ENCODE results near the gene SMOC1.

The SMOC1 gene

DNA sequence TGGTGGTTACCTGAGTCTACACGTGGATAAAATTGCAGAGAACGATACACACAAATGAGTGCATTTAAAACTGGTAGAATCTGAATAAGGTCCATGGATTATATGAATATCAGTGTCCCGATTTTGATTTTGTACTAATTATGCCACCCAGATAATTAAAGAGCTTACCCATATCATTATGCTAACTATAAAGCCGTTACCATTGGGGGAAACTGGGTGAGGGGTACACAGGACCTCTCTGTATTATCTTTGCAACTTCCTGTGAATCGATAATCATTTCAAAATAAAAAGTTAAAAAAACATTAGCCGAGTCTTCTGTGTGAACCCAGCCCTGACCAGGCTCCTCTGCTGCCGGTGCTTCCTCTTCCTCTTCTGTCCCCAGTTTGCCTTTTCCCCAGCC is 107.1 kb downstream of the SMOC1 start:
- DNase-seq: no peak

DNA sequence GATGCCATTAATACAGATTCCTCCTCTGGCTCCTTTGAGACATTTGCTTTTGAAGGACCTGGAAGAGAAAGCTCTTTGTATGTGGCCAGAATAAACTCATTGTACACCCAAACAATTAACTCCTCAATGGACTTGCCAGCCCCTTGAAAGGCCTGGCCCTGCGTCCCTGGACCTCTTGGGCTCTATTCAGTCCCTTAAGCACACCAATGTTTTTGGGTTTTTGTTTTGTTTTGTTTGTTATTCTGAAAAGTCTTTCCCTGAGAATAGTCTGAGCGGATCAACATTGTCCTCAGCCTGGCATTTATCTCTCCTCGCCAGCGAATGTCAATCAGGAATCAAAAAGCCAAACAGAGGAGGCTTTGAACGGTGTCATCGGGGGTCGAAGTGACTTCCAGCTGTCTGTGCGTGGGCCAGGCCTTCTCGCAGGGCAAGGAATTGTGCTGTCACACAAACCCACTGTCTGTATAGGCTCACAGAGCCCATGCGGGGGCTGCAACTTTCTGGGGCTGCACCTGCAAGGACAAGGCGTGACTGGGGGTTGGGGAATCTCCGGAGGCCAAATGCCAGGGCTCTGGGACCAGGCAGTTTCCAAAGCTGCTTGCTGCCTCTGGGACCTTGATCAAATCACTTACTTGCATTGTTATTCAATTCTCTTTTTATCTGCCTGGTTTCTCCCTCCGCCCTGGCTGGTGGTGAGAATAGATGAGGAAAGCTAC is 108.3 kb downstream of the SMOC1 start:
- no peak for DNase-seq

DNA sequence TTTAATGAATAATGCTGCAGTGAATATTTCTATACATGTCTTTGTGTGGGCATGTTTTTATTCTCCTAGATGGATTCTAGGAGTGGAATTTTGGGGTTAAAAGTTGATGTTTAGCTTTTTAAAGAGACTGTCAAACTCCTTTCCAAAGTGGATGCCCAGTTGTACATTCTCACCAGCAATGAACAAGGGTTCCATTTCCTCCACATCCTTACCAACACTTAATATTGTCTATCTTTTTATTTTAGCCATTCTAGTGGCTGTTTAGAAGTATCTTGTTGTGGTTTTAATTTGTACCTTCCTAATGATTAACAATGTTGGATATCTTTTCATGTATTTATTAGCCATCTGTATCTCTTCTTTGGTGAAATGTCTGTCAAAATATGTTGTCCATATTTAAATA is 109.8 kb downstream of the SMOC1 start:
- no peak for DNase-seq

DNA sequence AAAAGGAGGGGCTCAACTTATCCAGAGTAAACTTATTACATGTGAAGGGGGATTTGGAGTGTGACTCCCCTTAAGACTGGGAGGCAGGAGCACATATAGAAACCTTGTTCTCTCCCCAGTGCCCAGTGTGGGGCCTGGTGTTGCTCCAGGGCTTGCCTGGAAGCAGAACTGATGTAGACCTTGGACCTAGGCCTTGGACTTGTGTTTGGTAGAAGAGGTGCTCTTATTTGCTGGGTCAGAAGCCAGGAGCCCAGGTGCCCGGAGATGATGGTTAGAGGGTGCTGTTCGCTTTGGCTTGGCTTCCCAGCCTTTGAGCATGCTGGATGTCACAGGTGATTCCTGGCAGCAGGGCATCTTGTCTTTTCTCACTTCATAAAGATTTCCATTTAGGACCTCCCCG is 110.4 kb downstream of the SMOC1 start:
- no peak for DNase-seq

DNA sequence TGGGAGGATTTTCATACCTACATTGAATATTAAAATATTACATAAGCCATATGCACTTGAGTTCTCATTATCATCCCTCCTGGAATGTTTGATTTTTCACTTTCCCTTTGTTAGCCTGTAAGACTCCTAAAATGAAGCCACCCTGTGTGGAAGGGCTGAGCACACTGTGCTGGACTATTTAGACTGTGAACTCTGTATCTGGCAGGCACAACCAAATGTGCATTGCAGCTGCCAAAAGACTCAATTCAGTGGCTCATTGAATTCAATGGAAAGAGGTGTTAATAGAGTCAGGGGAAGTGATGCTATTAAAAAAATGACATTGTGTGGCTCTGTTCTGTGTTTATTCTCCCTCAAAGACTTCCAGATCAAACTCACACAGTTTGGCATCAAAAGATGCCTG is 111.1 kb downstream of the SMOC1 start:
- no peak for DNase-seq

DNA sequence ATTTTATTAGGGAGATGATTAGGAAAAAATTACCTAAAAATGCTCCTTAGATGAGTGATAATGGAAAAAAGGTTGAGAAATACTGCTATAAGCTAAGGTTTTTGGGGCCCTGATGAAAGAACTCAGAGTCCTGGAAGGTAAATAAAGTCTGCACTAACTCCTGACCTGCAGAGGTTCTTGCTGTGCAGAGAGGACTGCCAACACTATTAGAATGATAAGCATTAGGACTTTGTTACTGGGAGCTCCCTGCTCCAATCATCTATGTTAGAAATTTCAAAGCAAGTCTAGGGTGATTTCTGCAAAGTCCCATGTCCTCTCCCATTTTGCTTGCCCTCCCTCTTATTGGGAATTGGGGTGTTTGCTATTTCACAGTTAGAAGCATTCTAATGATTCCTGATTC is 112.2 kb downstream of the SMOC1 start:
- DNase-seq: no peak

DNA sequence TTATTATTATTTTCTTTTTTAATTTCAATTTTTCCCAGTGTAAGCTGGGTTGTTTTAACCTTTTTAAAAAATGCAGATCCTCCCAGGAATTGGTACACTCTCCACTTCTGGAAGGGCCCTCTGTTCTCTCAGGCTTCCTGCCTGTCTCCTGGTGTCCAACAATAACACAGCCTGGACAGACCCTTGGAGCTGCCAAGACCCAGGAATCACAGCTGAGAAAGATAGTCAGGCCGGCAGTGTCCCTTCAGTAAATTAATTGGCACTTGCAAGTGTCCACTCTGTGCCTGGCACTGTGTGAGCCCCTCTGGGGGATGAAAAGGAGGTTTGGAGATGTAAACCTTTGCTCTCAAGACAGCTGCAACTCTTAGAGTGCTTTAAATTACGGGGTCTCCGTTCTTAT is 113.3 kb downstream of the SMOC1 start:
- DNase-seq: no peak

DNA sequence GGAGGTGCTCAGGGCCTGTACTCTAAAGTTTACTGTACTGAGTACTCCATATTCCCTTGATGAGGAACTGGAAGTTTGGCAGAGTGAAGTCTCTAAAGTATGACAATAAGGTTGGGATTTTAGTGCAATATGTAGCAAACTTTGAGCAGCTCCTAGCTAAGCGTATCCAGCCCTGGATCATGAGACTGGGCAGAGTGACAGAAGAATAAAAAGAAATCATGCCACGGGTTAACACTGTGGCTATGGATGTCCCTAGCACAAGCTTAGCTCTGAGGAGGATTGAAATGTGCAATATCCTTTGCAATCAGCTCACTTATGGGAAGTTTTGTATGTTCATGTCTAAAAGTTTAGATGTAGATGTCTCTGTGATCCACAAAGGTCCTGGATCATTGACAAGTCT is 114.1 kb downstream of the SMOC1 start:
- no peak for DNase-seq

DNA sequence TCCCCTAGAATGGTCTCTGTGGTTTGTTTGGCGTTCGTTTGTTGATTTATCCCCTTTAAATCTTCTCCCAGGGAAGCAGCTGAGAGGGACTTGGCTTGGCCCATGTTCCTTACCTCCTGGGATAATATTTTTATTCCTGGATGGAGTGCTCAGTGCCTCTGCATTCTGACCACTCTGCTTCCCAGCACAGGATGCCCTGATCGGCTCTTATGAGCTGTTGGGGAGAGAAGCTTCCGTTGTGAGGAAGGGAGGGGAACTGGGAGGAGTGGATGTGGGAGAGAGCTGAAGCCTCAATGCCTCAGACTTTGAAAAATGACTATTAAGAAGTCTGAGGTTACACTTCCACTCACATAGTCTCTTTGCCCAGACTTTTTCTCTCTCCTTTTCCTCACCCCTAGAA is 114.8 kb downstream of the SMOC1 start:
- no peak for DNase-seq

DNA sequence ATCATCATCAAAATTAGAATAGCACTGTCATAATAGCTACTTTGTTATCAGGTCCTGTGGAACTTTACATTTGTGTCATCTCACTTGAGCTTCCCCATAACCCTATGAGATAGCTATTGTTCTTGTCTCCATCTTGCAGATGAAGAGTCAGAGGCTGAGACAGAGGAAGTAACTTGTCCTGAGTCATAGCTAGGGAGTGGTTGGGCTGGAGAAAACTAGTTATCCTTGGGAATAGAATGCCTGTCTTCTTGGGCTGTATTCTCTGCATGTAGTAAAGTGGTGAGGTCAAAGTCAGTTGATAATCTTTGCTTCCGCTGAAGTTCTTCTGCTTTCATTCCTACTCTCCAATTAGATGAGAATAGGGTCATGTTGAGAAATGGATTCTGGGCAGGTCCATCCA is 117.0 kb downstream of the SMOC1 start:
- no peak for DNase-seq

DNA sequence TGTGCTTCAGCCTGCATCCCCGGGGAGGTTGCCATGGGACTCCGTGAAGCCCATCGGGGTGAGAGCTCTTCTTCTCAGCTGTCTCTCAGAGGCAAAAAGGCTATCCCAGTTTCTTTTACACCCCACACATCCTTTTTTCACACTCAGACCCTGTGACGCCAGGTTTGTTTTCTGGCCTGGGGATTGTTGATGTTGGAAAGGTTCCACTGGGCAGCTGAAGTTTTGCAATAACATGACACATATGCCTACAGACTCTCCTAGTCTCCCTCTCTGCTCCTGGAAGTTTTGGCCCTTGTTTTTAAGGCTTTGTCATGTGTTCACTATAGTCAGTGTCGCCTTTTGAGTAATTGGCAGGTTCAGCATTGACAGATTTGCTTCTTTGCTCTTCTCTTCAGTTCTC is 118.6 kb downstream of the SMOC1 start:
- DNase-seq: no peak

DNA sequence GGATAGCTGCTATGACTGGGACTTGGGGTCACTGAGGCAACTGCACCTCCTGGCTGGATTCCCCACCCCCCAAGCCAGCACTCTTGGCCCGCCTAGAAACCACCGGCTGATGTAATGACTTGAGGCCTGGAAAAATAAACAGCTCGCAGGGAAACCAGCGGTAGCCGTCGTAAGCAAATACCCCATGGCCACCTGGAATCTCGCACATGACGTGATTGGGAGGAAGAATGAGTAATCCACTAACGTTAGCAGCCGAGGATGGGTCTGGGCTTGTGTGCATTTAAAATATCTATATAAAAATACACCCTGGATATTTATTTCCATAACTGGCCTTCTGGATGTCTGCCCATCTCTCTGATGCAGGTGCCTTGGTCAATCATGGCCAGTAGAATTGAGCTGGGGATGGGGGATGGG is 120.1 kb downstream of the SMOC1 start:
- no peak for DNase-seq

DNA sequence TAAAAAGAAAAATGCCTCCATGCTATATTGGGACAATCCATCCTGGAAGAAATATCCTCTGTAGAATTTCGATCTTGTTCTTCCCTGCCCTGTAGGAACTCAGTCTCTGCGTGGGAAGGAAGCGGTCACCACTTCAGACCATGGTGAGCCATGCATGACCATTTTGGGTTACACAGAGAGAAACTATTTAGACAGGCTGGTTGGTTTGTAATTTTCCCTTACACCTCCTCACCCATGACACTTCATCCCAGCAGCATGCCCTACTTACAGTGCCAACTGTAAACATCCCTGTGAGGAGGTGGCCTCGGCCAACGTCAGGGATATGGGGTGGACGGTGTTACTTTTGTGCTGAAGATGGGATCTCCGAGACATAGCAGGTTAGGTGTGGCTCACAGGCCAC is 121.4 kb downstream of the SMOC1 start:
- no peak for DNase-seq

DNA sequence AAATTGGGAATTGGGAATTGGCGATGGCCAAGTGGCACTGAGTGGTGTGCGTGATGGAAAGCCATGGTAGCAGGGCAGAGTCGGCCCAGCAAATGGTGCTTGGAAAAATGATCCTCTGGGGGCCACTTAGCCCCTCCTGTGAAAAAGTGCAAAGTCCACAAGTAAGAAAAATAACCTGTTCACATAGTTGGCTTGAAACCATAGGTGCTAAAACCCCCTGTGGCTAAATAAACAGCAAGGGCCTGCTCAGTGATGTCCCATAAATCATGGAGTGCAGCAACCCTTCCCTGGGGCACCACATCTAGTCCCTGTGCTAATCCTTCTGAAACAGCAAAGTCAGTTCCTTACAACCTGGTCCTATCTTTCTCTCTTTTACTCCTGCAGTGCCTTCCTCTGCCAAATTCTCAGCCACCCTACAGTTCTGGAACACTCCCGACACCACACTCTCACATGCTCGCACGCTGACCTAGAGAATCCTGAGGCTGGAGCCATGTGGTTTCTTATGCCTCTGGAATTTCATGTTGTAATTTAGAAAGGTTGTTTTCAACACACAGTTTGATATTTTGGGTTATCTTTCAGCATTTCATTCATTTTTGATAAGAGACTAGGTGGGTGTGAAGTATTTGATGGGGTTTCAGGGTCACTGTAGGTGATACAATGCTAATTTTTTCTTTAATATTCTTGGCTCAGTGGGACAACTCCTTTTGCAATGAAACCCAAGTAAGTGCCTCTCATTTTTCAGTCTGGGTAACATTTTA is 123.6 kb downstream of the SMOC1 start:
- DNase-seq: no peak

DNA sequence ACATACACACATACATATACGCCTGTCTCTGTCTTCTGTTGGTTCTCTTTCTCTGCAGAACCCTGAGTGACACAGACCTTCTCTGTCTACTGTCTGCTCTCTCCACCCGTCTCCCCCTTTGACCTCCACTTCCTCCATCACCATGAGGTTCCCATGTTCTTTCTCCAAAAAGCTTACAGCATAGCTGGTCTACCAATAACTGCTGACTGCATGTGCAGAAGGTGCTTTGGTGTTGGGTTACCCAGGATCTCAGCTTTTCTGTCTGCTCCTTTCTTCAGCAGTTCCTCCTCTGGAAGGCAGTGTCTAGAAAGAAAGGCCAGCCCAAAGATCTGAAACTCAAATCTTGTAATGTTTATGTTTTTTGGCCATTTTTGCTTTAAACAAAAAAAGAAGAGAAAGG is 125.6 kb downstream of the SMOC1 start:
- no peak for DNase-seq

DNA sequence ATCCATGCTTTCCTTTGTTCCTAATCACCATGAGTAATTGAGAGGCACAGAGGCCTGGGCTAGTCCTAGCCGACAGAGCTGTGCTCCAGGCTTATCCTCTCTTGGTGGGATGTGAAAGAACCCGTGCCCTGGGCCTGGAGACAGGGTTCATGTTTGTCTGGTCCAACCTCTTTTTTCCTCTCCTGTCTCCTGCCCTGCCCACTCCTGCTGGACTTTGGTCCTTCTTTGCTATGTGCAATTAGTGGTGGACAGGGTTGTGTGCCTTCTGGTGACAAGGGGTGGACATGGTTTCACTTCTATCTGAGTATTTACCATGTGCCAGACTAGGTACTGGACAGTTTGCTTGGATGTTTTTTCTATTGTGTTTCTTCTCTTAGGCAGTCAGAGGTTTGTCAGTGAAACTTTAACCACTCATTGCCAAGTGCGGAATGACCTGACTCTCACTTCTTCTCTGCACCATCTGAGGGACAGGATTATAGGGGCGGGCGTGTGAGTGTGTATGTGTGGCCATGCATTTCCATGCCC is 126.1 kb downstream of the SMOC1 start:
- DNase-seq: no peak

DNA sequence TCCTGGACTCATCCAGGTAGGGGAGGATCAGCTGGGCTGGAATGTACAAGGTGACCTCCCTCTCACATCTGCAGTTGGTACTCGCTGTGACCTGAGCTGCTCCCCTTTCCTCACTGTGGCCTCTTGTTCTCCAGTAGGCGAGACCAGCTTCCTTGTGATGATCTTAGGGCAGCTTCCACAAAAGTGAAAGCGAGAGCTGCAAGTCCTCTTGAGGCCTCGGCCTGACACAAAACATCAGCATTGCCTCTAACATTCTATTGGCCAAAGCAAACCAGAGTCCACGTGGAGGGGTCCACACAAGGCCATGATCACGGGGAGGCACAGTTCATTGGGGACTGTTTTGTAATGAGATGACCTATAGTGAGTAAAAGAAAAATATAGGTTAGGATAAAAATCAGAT is 127.5 kb downstream of the SMOC1 start:
- DNase-seq: no peak

DNA sequence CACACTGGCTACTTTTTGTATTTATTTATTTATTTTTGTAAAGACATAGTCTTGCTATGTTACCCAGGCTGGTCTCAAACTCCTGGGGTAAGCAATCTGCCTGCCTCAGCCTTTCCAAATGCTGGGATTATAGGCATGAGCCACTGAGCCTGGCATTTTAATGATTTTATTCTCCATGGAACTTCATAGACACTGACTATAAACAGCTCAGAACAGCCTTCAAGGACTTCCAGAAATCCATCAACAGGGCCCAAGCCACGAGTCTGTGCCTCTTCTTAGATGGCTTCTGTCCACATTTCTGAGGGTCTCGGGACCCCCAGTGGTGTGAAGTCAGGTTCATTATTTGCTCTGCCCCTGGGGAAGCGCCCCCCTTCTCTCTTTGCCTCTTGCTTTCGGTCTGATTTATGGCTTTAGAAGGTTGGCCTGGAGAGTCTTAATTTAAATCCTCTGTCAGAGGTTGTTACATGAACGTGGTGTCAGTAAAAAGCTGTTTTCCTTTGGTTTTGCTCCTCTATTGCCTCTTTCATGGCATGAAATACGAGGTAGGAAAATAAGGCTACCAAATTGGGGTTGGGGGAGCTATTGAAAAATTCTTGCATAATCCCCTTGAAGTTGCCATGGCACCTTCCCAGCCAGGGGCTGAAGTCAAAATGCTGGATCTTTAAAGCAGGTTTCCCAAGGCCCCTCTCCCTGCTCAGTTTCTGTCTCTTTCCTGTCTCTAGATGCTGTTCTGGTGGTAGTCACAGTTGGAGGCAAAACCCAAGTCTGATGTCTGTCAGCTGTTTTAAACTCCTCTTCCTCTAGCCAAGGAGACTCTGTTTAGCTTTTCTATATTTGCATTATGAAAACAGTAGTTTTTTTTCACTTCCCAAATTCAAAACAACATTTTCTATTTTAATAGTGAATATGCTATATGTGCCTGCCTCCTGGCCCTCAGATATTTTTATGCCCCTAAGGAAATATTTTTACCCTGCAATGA is 129.4 kb downstream of the SMOC1 start:
- DNase-seq: no peak

DNA sequence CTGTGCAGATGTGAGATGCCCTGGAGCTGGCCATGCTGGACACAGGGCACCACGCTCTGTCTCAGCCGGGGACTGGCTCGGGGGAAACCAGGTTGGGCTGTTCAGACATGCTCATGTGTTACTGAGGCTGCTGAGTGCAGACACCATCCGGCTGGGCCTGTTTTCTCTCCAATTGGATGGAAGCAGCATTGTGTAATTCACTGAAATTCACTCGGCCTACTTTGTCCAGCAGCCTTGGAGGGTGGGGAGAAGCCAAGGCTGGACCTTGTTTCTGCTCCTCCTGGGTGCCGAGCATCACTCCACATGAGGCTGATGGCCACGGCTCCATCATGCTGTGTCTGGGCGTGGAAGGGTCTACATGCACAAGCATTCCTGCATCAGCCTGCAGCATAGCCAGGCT is 130.7 kb downstream of the SMOC1 start:
- no peak for DNase-seq

DNA sequence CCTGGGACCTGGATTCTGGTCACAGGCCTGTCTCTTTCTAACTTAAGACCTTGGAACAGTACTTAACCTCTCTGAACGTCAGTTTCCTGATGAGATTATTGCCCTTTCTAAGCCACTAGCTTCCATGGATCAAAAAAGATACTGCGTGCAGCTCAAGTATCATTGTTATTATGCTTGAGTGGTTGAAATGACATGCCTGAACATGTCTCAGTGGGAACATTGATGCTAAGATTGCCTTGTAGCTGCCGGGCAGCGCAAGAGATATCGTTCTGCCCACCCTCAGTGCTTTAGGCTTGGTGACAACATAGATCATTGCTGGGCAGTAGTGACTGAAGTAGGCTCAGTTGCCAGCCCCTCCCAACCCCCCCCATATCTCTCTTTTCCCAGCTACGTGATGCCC is 131.9 kb downstream of the SMOC1 start:
- DNase-seq: no peak

DNA sequence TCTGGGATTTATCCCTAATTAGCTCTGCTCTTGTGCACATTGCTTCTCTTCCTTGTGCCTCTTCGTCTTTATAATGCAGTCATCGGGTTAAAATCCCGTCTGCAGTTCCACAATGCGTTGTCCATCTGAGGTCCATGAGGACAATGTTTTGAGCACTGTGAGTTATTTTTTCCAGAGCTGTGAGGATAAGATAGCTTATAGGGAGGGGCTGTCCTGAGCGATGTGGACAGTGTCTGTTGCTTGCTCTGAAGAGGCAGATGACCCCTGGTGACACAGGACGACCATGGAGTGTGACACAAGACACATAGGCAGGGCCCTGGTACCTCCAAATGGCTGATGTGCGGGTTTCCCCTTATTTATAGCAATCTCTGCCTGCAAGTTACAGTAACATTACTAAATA is 132.5 kb downstream of the SMOC1 start:
- DNase-seq: no peak

DNA sequence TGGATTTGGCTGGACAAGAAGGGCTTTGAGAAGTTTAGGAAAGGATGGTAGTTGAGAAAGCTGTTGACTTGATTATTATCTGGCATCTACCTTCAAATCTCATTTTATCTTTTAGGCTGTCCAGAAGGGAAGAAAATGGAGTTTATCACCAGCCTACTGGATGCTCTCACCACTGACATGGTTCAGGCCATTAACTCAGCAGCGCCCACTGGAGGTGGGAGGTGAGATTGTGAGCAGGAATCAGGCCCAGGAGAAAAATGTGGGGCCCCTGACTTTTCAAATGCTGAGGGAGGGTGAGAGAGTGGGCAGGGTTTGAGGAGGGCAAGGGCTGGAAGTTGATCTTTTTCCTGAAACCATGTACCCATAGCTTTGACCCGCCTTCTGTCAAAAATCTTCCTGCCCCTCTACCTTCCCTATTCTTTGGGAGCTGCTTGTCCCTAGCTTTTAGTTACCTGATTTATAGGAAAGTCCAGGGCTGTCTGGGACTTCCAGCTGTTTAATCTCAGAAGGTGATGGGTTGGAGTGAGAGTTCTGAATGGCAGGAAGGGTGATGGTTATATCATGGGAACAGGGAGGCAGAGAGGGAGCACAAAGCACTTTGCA is 134.2 kb downstream of the SMOC1 start:
- no peak for DNase-seq

Measured in activated naive CD4-positive, alpha-beta T cell (primary cell).